ENCODE results near the gene BCAS3.
"Not testable (repeated sequence)": the region's sequence is repeated elsewhere in the genome, so short reads cannot be mapped to it uniquely, and the experiment has no call there.

BCAS3 gene

DNA sequence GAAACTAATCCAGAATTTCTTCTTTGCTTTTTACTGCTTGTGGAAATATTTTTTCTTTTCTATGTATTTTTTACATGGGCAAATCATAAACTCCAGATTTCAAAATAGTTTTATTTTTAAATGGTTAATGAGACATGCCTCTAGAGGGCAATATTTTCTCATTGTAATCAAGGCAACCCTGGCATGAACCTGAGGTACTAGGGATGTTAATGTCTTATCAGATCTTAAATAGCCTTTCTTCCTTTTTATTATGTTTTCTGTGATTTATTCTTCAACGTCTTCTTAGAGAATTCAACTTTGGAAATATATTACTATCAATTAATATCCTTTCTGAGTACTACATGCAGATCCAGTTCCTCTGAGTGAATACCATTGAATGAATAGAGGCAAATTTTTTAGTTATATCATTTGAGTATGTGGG lies 324.7 kb downstream of the BCAS3 start:
- H3K4me3 ChIP-seq (ENCODE audit: low read length): no peak overlapping the region
- TF ChIP-seq ZNF274 (IDR thresholded peaks at IDR 0.05; ENCODE audit: low read depth, low read length): no peak

DNA sequence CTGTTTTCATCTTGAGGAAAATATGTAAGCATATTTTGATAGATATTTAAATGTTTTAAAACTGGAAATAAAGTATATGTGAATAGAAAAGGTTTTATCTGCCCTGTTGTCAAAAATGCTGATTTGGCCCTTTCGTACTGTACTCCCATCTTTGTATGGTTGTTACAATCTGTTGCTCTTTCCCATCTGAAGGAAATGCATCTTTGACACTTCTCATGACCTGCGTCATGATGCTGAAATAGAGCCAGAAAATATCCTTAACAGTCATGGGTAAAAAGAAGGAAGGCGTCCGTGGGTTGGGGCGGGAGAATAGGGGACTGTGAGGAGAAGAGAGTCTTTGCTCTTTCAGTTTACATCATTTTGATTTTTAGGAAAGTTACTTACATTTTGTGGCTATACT lies 327.7 kb downstream of the BCAS3 start:
- no peak overlapping the region for H3K4me3 ChIP-seq (ENCODE audit: low read length)
- no peak for TF ChIP-seq ZNF274 (IDR thresholded peaks at IDR 0.05; ENCODE audit: low read depth, low read length)

DNA sequence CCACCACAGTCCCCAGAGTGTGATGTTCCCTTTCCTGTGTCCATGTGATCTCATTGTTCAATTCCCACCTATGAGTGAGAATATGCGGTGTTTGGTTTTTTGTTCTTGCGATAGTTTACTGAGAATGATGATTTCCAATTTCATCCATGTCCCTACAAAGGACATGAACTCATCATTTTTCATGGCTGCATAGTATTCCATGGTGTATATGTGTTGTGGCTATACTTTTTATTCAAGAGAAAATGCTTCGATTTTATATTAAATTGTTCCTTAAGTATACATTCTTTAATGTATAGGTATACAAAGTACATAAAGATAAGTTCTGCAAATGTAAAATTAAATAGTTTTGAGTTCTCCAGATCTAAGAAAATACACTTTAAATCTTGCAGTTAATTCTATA lies 328.3 kb downstream of the BCAS3 start:
- not testable (repeated sequence) for H3K4me3 ChIP-seq (ENCODE audit: low read length)

DNA sequence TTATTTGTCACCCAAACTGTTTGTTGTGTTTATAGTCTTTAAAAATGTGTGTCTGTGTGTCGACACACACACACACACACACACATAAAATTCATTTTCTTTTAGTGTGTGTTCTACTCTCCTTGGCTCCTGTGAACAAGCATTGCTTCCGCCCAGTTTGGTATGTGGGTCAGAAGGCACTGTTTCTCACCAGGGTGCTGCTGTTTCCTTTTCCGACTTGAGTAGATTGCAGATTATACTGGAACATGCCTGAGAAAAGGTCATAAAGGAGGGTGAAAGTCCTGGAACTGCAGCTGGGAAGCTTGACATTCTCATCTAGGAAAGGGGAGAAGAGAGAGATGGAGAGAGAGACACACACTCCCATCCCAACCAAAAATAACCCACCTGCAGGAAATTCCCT lies 330.3 kb downstream of the BCAS3 start:
- no peak for TF ChIP-seq ZNF274 (IDR thresholded peaks at IDR 0.05; ENCODE audit: low read depth, low read length)
- H3K4me3 ChIP-seq (ENCODE audit: low read length): no peak overlapping the region

DNA sequence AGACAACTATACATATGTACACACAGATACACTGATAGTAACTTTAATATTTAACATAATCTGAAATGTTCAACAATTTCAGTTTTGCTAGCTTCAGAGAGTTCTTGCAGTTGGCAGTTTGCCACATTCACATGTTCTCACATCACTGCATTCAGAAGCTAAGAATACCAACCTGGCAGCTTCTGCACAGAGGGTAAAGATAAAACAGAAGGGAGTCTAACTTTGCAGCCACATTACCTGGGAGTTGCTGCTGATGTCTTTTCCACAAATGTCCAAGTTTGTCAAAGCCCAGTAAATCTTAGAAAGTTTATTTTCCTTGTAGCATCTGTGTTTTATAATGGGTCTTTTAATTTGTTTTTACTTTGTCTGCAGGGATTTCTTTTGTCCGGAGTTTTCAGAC lies 332.0 kb downstream of the BCAS3 start:
- TF ChIP-seq ZNF274 (IDR thresholded peaks at IDR 0.05; ENCODE audit: low read depth, low read length): no peak
- no peak overlapping the region for H3K4me3 ChIP-seq (ENCODE audit: low read length)

DNA sequence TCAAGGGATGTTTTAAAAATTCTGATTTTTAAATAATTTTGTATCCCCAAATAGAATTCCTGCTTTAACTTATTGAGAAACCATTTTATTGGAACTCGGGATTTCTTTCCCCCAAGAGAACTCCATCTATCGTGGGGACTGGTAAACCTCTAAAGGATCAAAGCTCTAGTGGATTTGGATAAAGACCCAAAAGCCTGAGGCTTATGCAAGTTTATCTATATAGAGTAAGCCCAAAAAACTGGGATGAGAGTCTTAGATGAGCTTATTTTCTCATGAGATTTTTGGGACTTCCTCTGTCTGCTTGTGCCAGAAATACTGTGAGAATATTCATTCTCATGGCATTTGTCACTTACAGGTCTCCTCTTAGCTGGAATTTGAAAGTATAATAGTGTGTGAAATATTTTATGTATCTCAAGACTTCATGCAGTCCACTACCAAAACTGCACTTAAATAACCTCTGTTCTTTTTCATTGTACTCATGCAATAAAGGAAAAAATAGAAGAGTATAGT lies 333.1 kb downstream of the BCAS3 start:
- TF ChIP-seq ZNF274 (IDR thresholded peaks at IDR 0.05; ENCODE audit: low read depth, low read length): no peak
- no peak overlapping the region for H3K4me3 ChIP-seq (ENCODE audit: low read length)

DNA sequence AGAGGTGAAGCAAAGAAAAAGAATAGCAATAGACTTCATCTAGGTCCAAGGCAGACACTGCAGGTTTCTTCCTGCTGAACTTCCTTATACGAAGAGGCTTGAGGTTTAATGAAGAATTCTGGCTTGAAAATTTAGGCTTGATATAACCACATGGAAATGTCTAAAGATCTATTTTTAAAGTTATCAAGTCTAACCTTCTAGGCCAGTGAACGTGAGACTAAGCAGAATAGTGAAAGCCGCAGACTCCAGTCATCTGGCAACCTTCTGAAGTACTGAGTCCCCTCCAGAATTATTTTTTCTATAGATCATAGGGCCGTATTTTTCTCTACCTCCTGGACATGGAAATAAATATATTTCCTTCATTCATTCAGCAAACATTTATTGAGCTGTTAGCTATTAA lies 333.6 kb downstream of the BCAS3 start:
- TF ChIP-seq ZNF274 (IDR thresholded peaks at IDR 0.05; ENCODE audit: low read depth, low read length): no peak
- H3K4me3 ChIP-seq (ENCODE audit: low read length): no peak overlapping the region

DNA sequence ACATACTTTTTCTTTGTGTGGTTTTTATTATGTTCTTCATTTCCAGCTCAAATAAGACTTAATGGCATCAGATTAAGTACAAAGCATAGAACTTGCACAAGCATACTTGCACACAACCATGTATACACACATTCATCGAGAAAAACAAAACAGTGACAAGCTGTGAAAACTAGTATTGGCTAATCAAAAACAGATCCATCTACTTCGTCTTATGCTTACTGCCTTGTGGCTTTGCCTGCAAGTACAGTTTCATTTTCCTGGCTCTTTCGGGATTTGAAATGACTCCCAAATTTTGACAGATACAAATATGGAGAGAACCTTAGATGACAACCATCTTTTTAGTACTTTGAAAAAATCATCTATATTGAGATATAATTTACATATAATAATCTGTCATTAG lies 338.3 kb downstream of the BCAS3 start:
- TF ChIP-seq ZNF274 (IDR thresholded peaks at IDR 0.05; ENCODE audit: low read depth, low read length): no peak

DNA sequence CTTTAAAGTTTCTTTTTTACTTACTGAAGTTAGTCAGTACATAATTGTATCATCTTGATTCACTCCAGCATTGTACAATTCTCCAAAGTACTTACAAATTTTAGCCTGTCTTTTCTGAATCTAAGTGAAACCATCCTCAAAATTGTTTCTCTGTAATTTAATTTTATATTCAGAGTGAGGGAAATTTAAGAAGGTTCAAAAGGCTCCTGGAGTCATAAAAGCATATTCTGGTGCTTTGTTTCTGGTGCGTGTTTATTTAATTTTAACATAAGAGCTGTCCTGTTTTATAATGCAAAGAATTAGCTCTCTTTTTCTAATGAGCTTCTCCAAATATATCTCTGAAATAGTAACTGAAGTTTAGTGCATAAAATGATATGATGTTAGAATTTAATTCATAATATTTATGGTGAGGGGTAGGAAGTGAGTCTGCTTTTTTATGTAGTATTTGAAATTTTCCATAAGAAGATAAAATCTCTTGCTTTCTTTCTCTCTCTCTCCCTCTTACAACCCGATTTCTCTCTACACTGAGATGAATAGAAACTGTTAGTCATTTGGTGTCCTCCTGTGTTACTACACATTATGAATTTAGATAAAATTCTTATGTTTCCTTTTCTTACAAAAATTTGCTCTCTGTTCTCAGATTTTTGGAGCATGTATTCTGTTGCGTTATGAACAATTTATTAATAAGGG lies 339.8 kb downstream of the BCAS3 start:
- H3K4me3 ChIP-seq (ENCODE audit: low read length): no peak overlapping the region
- TF ChIP-seq ZNF274 (IDR thresholded peaks at IDR 0.05; ENCODE audit: low read depth, low read length): no peak

More for the DNA sequence above, 338.3 kb downstream of the BCAS3 start:
- no peak overlapping the region for H3K4me3 ChIP-seq (ENCODE audit: low read length)

DNA sequence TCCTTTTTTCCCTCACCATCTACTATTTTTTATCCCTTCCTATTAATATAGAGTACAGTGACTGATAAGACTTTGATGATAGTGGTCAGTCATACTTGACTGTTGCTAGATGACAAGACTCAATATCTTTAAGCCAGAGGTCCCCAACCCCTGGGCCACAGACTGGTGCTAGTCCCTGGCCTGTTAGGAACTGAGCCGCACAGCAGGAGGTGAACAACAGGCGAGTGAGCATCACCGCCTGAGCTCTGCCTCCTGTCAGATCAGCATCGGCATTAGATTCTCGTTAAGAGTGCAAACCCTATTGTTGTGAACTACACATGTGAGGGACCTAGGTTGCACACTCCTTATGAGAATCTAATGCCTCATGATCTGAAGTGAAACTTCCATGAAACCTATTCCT lies 341.3 kb downstream of the BCAS3 start:
- no peak for TF ChIP-seq ZNF274 (IDR thresholded peaks at IDR 0.05; ENCODE audit: low read depth, low read length)
- H3K4me3 ChIP-seq (ENCODE audit: low read length): no peak overlapping the region

DNA sequence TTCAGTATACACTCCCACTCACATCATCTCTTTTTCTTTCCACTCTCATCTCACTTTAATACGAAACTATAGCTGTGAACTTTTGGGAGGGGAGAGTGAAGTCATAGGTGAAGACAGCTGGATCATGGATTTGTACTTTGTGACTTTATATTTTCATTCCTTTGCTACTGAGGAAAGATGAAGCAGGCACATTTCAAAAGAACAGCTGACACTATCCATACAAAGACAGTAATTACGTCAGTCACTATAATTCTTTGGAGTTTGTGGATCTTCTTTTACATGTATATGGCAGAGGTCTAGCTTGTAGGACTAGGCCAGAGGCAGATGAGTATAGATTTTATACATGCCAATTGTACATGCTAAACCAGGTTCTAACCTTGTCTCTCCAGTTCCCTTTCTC lies 346.3 kb downstream of the BCAS3 start:
- TF ChIP-seq ZNF274 (IDR thresholded peaks at IDR 0.05; ENCODE audit: low read depth, low read length): no peak
- H3K4me3 ChIP-seq (ENCODE audit: low read length): no peak overlapping the region

DNA sequence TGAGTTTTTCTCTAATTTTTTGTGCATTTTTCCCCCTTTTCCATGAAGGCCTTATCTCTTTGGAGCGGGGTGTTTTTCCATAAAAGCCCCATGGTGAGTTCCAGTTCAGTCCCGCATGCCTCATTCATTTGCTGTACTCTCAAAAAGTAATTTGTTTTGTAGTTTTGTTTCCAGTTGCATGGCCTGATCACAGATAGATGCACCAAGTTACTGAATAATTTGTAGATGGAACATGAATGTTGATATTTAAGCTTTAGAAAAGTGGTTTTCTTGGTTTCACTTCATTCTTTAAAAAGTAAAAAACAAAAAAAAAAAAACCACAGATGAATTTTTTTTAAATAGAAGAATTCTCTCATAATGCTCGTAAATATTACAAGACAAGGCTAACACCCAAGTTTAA lies 349.2 kb downstream of the BCAS3 start:
- no peak for TF ChIP-seq ZNF274 (IDR thresholded peaks at IDR 0.05; ENCODE audit: low read depth, low read length)
- H3K4me3 ChIP-seq (ENCODE audit: low read length): no peak overlapping the region

DNA sequence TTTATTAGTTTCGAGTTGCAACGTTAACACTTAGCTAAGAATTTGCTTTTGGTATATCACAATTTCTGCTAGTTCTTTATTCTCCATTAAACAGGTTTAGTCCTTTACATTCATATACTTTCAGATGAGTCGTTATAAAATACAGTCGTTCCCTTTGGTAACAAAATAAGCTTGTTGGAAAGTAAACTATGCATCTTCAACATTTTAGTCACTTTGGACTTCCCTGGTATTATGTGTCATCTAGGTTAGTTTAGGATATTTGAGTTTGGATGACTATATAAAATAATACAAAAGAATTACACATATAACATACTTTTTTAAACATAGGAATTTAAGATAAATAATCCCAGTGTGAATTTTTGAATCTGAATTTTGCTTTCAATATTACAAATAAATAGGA lies 351.5 kb downstream of the BCAS3 start:
- H3K4me3 ChIP-seq (ENCODE audit: low read length): no peak overlapping the region
- no peak for TF ChIP-seq ZNF274 (IDR thresholded peaks at IDR 0.05; ENCODE audit: low read depth, low read length)

DNA sequence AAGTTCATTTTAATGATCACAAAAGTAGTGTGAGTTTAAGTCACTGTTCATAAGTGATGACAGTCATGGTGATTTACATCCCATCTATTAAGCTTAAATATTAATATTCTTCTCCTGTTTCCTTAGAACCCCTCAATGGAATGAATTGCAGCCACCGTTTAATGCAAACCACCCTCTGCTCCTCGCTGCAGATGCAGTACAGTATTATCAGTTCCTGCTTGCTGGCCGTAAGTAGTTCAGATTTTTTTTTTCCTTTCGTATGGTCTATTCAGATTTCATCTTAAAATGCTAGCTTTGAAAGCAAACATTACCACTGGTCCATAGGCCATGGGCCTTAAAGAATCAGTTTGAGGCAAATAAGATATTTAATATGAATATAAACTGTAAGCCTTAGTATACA lies 363.0 kb downstream of the BCAS3 start:
- no peak for TF ChIP-seq ZNF274 (IDR thresholded peaks at IDR 0.05; ENCODE audit: low read depth, low read length)
- no peak overlapping the region for H3K4me3 ChIP-seq (ENCODE audit: low read length)

DNA sequence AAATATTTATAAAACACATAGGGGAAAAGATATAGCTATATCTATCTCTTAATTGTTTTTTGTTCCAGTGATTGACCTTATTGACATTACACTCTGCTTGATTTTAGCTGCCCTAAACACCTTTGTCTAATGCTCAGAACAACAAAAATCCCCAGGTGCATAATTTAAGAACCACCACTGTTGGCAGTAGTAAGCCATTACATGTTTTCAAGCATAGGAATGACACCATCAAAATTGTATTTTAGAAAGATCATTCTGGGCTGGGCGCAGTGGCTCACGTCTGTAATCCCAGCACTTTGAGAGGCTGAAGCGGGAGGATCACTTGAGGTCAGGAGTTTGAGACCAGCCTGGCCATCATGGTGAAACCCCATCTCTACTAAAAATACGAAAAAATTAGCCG lies 364.7 kb downstream of the BCAS3 start:
- H3K4me3 ChIP-seq (ENCODE audit: low read length): not testable (repeated sequence)

DNA sequence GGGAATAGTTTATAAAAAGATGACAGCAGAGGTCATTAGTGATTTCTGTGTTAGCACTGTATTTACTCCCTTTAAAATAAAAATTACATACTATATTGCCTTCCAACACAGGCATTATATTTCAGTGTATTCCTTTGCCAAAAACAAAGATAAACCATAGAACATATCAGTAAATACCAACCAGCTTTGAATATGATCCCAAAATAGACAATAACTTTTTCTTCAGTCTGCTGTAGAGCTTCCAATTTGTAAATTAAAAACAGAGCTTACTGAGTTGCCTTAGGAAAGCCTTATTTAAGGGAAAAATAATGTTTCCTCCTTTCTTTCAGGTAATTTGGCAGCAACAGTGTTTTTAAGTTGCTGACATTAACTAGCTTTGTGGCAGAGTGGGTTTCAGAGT lies 369.9 kb downstream of the BCAS3 start:
- no peak overlapping the region for H3K4me3 ChIP-seq (ENCODE audit: low read length)
- TF ChIP-seq ZNF274 (IDR thresholded peaks at IDR 0.05; ENCODE audit: low read depth, low read length): no peak

All from GM08714 (cell line).